Peyer's patch (tissue), 4 donors: ENCODE data around the gene ITGA3. TPM values are rescaled to one million over a fixed set of nuclear protein-coding genes. Genes with fewer than 3 reads are reported as not detected.

ENCODE experiments used
- DNase-seq, 3 donors: peaks; one replicate each; pipeline ENCODE4 v3.0.0-alpha.2; 2017 to 2019
- H3K27ac ChIP-seq, 4 donors: fragments of 200-600 bp; sonication (generic); one replicate each; pipeline ENCODE4 v1.5.1; 2016 to 2019
- H3K27me3 ChIP-seq, 2 donors: fragments of 200-600 bp; sonication (generic); one replicate each; pipeline ENCODE4 v1.5.1; 2019
- H3K36me3 ChIP-seq, 3 donors: fragments of 200-600 bp; sonication (generic); one replicate each; pipeline ENCODE4 v1.5.1; 2016 to 2019
- H3K4me1 ChIP-seq, 4 donors: fragments of 200-600 bp; sonication (generic); one replicate each; pipeline ENCODE4 v1.5.1; 2016 to 2019
- H3K4me3 ChIP-seq, 4 donors: fragments of 200-600 bp; sonication (generic); 1 replicate in 3 of 4; 2 replicates in 1 of 4; pipeline ENCODE4 v1.5.1; 2016 to 2019; ENCODE audit warnings: mild to moderate bottlenecking in 1 of 4
- H3K9me3 ChIP-seq, 4 donors: fragments of 200-600 bp; sonication (generic); one replicate each; pipeline ENCODE4 v1.5.1; 2016 to 2019; ENCODE audit warnings: mild to moderate bottlenecking in 1 of 4
- CTCF ChIP-seq, 6 experiments: fragments of 450-650 bp in 4 of 6; fragments of 200-600 bp in 2 of 6; sonication (generic) in 1 of 6; IDR thresholded peaks; one replicate each; pipeline ENCODE4 v1.5.1; 2017 to 2019; ENCODE audit warnings: antibody characterized with exemption in 6 of 6, mild to moderate bottlenecking in 3 of 6, moderate library complexity in 1 of 6
- POLR2A ChIP-seq, 2 donors: fragments of 450-650 bp; IDR thresholded peaks; one replicate each; pipeline ENCODE4 v1.5.1; 2017; ENCODE audit warnings: antibody characterized with exemption in 2 of 2, mild to moderate bottlenecking in 2 of 2, moderate library complexity in 2 of 2
- total RNA-seq, 4 donors: library from RNA; depleted of rRNA; stranded (reverse); fragments of >200 nt; gene quantifications; one replicate each; pipeline ENCODE4 v1.1.0, GENCODE V29; 2016

ITGA3 gene
- total RNA-seq, result 100 to 1,000 TPM in 3 of 4 donors, 10 to 100 TPM in 1; 71.0 to 285 (median 247) TPM

DNA sequence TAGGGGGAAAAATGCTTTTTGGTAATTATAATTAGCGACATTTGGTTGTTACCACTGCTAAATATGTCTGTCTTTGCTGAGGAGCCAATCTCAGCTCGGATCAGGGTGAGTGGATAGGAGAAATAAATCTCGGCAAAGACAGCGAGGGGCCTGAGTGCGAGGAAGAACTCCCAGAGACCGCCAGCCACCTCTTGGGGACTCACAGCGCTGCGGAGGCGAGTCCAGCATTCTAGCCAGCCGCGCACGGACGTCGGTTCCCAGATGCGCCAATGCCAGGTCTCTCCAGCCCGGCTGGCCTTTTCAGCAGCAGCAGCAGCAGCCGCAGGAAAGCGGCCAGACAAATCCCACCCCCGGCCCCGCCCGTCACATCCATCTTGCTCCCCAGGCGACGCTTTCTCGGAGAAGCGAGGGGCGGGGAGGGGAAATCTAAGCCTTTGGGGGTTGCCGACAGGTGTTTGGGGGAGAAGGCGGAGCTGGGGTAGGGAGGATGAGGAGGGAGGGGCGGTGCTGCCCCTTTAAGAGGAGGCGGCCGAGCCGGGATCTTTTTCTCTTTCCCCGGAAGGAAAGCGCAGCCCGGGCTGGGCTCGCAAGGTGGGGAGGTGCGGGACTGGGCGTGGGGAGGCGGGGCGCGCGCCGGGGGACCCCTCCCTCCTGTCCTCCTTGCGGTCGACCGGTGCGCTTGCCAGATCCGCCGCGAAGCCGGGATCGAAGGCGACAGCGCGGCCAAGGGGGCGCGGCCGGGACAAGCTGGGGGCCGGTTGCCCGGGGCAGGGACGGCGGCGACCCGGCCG, at the start of gene ITGA3:
TSS of gene ITGA3 (plus strand) at position 685 of the 791 bp plus-strand sequence. CDS start 330 bp downstream, outside the sequence.
- no peaks in the 10 kb centered on the region for H3K9me3 ChIP-seq
- no peaks in the 10 kb centered on the region for H3K27me3 ChIP-seq
- TF ChIP-seq CTCF (IDR thresholded peaks at IDR 0.05) (peak in 3 of 6 experiments; percentile 1 to 43 (median 16)), POLR2A (IDR thresholded peaks at IDR 0.05) (peak; percentile 54 to 59)
- peak within 1 kb of the TSS; percentile 74 to 99 (median 90) for H3K27ac ChIP-seq
- peak within 1 kb of the TSS; percentile 66 to 85 (median 76) for H3K4me3 ChIP-seq
- DNase-seq, result peak; percentile 53 to 93 (median 88)
- peaks cover 0 to 69% (median 8%) of the 10 kb centered on the region in 4 donors for H3K4me1 ChIP-seq
- no peaks in the 10 kb centered on the region for H3K36me3 ChIP-seq

GRCh38 chr17:50009282-50009681, 46.6 kb upstream of the ITGA3 start:
- Histone ChIP-seq H3K4me3 (no peak overlapping the region), H3K4me1 (no peaks in the 10 kb centered on the region), H3K36me3 (no peaks in the 10 kb centered on the region), H3K27ac (no peak overlapping the region), H3K9me3 (peaks cover 0 to 8% (median 3%) of the 10 kb centered on the region in 4 donors), H3K27me3 (no peaks in the 10 kb centered on the region)
- TF ChIP-seq CTCF (IDR thresholded peaks at IDR 0.05) (no peak), POLR2A (IDR thresholded peaks at IDR 0.05) (no peak)
- DNase-seq, result no peak

- Histone ChIP-seq H3K27ac (no peak overlapping the region), H3K27me3 (no peaks in the 10 kb centered on the region), H3K4me1 (no peaks in the 10 kb centered on the region), H3K9me3 (peaks cover 0 to 14% (median 4%) of the 10 kb centered on the region in 4 donors), H3K4me3 (no peak overlapping the region), H3K36me3 (no peaks in the 10 kb centered on the region)
- peak in 1 of 3 donors; percentile 1 for DNase-seq
- TF ChIP-seq POLR2A (IDR thresholded peaks at IDR 0.05) (no peak), CTCF (IDR thresholded peaks at IDR 0.05) (no peak)
Observed at GRCh38 chr17:50013079-50013478, 42.8 kb upstream of the ITGA3 start.

- no peaks in the 10 kb centered on the region for H3K27me3 ChIP-seq
- no peak for DNase-seq
- H3K9me3 ChIP-seq, result peaks cover 0 to 14% (median 4%) of the 10 kb centered on the region in 4 donors
- H3K27ac ChIP-seq, result no peak overlapping the region
- no peak for TF ChIP-seq POLR2A (IDR thresholded peaks at IDR 0.05)
- TF ChIP-seq CTCF (IDR thresholded peaks at IDR 0.05), result no peak
- no peak overlapping the region for H3K4me3 ChIP-seq
- H3K4me1 ChIP-seq, result no peaks in the 10 kb centered on the region
- no peaks in the 10 kb centered on the region for H3K36me3 ChIP-seq
Observed at GRCh38 chr17:50014471-50015088, 41.3 kb upstream of the ITGA3 start.

- Histone ChIP-seq H3K27ac (no peak overlapping the region), H3K9me3 (peaks cover 0 to 14% (median 4%) of the 10 kb centered on the region in 4 donors), H3K4me1 (no peaks in the 10 kb centered on the region), H3K36me3 (no peaks in the 10 kb centered on the region), H3K27me3 (no peaks in the 10 kb centered on the region), H3K4me3 (no peak overlapping the region)
- no peak for TF ChIP-seq POLR2A (IDR thresholded peaks at IDR 0.05)
- no peak for TF ChIP-seq CTCF (IDR thresholded peaks at IDR 0.05)
- no peak for DNase-seq
Observed at GRCh38 chr17:50015146-50015545, 40.8 kb upstream of the ITGA3 start.
